ENCODE data around the gene RANBP3. TPM values are rescaled to one million over a fixed set of nuclear protein-coding genes. Genes with fewer than 3 reads are reported as not detected.

RANBP3 gene
- total RNA-seq, 1 donor from 2014 or later = 92.1 TPM

DNA sequence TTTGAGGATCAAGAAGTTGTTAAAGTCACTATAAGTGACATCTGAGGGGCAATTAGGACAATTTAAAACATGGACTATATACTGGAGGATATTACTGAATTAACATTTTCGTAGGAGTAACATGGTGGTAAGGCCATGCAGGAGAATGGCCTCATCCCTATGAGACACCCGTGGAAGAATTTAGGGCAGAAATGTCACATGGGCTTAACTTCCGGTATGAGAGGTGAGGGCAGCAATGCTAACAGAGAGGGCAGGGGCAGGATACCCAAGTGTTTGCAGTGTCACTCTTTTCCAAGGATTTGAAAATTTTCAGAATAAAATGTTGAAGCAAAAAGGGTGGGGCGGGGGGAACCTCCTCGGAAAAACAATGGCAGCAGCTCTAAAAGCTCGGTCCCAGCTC is 23.6 kb downstream of the RANBP3 start:
- Mint-ChIP-seq H3K4me1 (ENCODE audit: low read depth, unreplicated experiment) (peaks cover 68% of the 10 kb centered on the region), H3K27ac (ENCODE audit: unreplicated experiment) (peak overlapping the region; percentile 98)

GRCh38 chr19:5953680-5954213 is 24.2 kb downstream of the RANBP3 start:
- Mint-ChIP-seq H3K36me3 (ENCODE audit: unreplicated experiment) (no peaks in the 10 kb centered on the region), H3K4me3 (ENCODE audit: unreplicated experiment) (peak overlapping the region; percentile 72), H3K27me3 (ENCODE audit: unreplicated experiment) (peaks cover 7% of the 10 kb centered on the region), H3K9me3 (ENCODE audit: unreplicated experiment) (peaks cover 10% of the 10 kb centered on the region), H3K27ac (ENCODE audit: unreplicated experiment) (peak overlapping the region; percentile 98), H3K4me1 (ENCODE audit: low read depth, unreplicated experiment) (peaks cover 70% of the 10 kb centered on the region)
- DNase-seq = no peak
- TF ChIP-seq, protein P1, sequence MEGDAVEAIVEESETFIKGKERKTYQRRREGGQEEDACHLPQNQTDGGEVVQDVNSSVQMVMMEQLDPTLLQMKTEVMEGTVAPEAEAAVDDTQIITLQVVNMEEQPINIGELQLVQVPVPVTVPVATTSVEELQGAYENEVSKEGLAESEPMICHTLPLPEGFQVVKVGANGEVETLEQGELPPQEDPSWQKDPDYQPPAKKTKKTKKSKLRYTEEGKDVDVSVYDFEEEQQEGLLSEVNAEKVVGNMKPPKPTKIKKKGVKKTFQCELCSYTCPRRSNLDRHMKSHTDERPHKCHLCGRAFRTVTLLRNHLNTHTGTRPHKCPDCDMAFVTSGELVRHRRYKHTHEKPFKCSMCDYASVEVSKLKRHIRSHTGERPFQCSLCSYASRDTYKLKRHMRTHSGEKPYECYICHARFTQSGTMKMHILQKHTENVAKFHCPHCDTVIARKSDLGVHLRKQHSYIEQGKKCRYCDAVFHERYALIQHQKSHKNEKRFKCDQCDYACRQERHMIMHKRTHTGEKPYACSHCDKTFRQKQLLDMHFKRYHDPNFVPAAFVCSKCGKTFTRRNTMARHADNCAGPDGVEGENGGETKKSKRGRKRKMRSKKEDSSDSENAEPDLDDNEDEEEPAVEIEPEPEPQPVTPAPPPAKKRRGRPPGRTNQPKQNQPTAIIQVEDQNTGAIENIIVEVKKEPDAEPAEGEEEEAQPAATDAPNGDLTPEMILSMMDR (IDR thresholded peaks at IDR 0.05; ENCODE audit: partially characterized antibody, unreplicated experiment) = no peak

More for the DNA sequence above, 23.6 kb downstream of the RANBP3 start:
- peaks cover 10% of the 10 kb centered on the region for H3K9me3 Mint-ChIP-seq (ENCODE audit: unreplicated experiment)
- peaks cover 10% of the 10 kb centered on the region for H3K27me3 Mint-ChIP-seq (ENCODE audit: unreplicated experiment)
- H3K36me3 Mint-ChIP-seq (ENCODE audit: unreplicated experiment) = no peaks in the 10 kb centered on the region
- peak overlapping the region; percentile 72 for H3K4me3 Mint-ChIP-seq (ENCODE audit: unreplicated experiment)
- TF ChIP-seq, protein P1 (IDR thresholded peaks at IDR 0.05; ENCODE audit: partially characterized antibody, unreplicated experiment) = no peak
- no peak for DNase-seq

GRCh38 chr19:5953030-5953589 is 24.8 kb downstream of the RANBP3 start:
- Mint-ChIP-seq H3K27ac (ENCODE audit: unreplicated experiment) (peak overlapping the region; percentile 98), H3K9me3 (ENCODE audit: unreplicated experiment) (peaks cover 10% of the 10 kb centered on the region), H3K36me3 (ENCODE audit: unreplicated experiment) (no peaks in the 10 kb centered on the region), H3K27me3 (ENCODE audit: unreplicated experiment) (peaks cover 10% of the 10 kb centered on the region), H3K4me3 (ENCODE audit: unreplicated experiment) (peak overlapping the region; percentile 72), H3K4me1 (ENCODE audit: low read depth, unreplicated experiment) (peaks cover 72% of the 10 kb centered on the region)
- TF ChIP-seq, protein P1 (IDR thresholded peaks at IDR 0.05; ENCODE audit: partially characterized antibody, unreplicated experiment) = no peak
- DNase-seq = no peak

GRCh38 chr19:5952193-5953029 is 25.5 kb downstream of the RANBP3 start:
- Mint-ChIP-seq H3K4me1 (ENCODE audit: low read depth, unreplicated experiment) (peaks cover 72% of the 10 kb centered on the region), H3K36me3 (ENCODE audit: unreplicated experiment) (no peaks in the 10 kb centered on the region), H3K27me3 (ENCODE audit: unreplicated experiment) (peaks cover 8% of the 10 kb centered on the region), H3K27ac (ENCODE audit: unreplicated experiment) (peak overlapping the region; percentile 98), H3K9me3 (ENCODE audit: unreplicated experiment) (peaks cover 10% of the 10 kb centered on the region), H3K4me3 (ENCODE audit: unreplicated experiment) (peak overlapping the region; percentile 72)
- TF ChIP-seq, protein P1 (IDR thresholded peaks at IDR 0.05; ENCODE audit: partially characterized antibody, unreplicated experiment) = no peak
- DNase-seq = no peak

Data from glutamatergic neuron (in vitro differentiated cells).